ENCODE data around the gene NLRP9. TPM values are rescaled to one million over a fixed set of nuclear protein-coding genes. Genes with fewer than 3 reads are reported as not detected.

NLRP9 gene
- polyA plus RNA-seq, 1 donor from 2014 or later: not detected

- Histone ChIP-seq H3K27me3 (ENCODE audit: insufficient read depth, low read depth, low read length) (no peaks in the 10 kb centered on the region), H3K9me3 (ENCODE audit: low read length) (no peaks in the 10 kb centered on the region), H3K4me3 (ENCODE audit: low read length) (no peak overlapping the region), H3K79me2 (replicated peaks; ENCODE audit: insufficient read depth, low read length) (peaks cover 43% of the 10 kb centered on the region), H3K36me3 (ENCODE audit: insufficient read depth, low read length) (no peaks in the 10 kb centered on the region), H3K9me2 (ENCODE audit: insufficient read depth, low read length) (no peaks in the 10 kb centered on the region), H2AFZ (ENCODE audit: low read depth, low read length) (no peak overlapping the region), H3K27ac (ENCODE audit: low read length) (no peak overlapping the region), H4K20me1 (ENCODE audit: insufficient read depth) (peaks cover 42% of the 10 kb centered on the region), H3F3A (ENCODE audit: insufficient read depth, low read length, poor library complexity, severe bottlenecking) (no peaks in the 10 kb centered on the region), H3K9ac (ENCODE audit: low read length) (no peak overlapping the region), H3K4me2 (ENCODE audit: low read length) (no peak overlapping the region)
- no peak for TF ChIP-seq POLR2AphosphoS5 (IDR thresholded peaks at IDR 0.05)
- TF ChIP-seq SMC3 (conservative IDR thresholded peaks at IDR 0.05; ENCODE audit: poor library complexity): no peak
- no peak for TF ChIP-seq RAD21 (conservative IDR thresholded peaks at IDR 0.05)
- no peak for TF ChIP-seq MXI1 (conservative IDR thresholded peaks at IDR 0.05; ENCODE audit: poor library complexity, severe bottlenecking)
- TF ChIP-seq EZH2 (IDR thresholded peaks at IDR 0.05; ENCODE audit: borderline replicate concordance, insufficient read depth, low read length, poor library complexity, severe bottlenecking): no peak
- TF ChIP-seq TAF1 (IDR thresholded peaks at IDR 0.05; ENCODE audit: low read depth): no peak
- TF ChIP-seq, protein P1, sequence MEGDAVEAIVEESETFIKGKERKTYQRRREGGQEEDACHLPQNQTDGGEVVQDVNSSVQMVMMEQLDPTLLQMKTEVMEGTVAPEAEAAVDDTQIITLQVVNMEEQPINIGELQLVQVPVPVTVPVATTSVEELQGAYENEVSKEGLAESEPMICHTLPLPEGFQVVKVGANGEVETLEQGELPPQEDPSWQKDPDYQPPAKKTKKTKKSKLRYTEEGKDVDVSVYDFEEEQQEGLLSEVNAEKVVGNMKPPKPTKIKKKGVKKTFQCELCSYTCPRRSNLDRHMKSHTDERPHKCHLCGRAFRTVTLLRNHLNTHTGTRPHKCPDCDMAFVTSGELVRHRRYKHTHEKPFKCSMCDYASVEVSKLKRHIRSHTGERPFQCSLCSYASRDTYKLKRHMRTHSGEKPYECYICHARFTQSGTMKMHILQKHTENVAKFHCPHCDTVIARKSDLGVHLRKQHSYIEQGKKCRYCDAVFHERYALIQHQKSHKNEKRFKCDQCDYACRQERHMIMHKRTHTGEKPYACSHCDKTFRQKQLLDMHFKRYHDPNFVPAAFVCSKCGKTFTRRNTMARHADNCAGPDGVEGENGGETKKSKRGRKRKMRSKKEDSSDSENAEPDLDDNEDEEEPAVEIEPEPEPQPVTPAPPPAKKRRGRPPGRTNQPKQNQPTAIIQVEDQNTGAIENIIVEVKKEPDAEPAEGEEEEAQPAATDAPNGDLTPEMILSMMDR (IDR thresholded peaks at IDR 0.05; ENCODE audit: poor library complexity, severe bottlenecking): no peak
- TF ChIP-seq, protein P2, sequence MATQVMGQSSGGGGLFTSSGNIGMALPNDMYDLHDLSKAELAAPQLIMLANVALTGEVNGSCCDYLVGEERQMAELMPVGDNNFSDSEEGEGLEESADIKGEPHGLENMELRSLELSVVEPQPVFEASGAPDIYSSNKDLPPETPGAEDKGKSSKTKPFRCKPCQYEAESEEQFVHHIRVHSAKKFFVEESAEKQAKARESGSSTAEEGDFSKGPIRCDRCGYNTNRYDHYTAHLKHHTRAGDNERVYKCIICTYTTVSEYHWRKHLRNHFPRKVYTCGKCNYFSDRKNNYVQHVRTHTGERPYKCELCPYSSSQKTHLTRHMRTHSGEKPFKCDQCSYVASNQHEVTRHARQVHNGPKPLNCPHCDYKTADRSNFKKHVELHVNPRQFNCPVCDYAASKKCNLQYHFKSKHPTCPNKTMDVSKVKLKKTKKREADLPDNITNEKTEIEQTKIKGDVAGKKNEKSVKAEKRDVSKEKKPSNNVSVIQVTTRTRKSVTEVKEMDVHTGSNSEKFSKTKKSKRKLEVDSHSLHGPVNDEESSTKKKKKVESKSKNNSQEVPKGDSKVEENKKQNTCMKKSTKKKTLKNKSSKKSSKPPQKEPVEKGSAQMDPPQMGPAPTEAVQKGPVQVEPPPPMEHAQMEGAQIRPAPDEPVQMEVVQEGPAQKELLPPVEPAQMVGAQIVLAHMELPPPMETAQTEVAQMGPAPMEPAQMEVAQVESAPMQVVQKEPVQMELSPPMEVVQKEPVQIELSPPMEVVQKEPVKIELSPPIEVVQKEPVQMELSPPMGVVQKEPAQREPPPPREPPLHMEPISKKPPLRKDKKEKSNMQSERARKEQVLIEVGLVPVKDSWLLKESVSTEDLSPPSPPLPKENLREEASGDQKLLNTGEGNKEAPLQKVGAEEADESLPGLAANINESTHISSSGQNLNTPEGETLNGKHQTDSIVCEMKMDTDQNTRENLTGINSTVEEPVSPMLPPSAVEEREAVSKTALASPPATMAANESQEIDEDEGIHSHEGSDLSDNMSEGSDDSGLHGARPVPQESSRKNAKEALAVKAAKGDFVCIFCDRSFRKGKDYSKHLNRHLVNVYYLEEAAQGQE (IDR thresholded peaks at IDR 0.05; ENCODE audit: borderline replicate concordance): no peak
- no peak for TF ChIP-seq EP300 (conservative IDR thresholded peaks at IDR 0.05; ENCODE audit: poor library complexity, severe bottlenecking)
These were observed 77.8 kb downstream of the NLRP9 start for GRCh38 chr19:55660404-55660803.

DNA sequence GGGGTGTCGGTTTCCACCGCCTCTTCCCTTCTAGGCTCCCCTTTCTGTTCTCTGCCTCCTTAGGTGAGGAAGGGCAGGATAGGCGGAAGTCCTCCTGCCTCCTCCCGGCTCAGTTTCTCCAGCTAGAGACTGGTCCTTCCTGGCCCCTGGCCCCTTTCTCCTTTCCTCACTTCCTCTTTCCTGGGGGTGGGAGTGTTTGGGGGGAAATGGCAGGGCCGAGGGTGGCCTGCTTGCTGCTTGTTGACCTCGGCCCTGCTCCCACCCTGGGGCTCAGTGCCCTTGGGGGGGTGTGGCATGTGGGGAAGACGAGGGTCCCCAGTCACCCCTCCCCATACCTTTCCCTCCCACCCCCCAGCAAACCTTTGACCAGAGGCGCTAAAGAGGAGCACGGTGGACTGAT, 78.4 kb downstream of the NLRP9 start:
- H3F3A ChIP-seq (ENCODE audit: insufficient read depth, low read length, poor library complexity, severe bottlenecking): no peaks in the 10 kb centered on the region
- H3K36me3 ChIP-seq (ENCODE audit: insufficient read depth, low read length): no peaks in the 10 kb centered on the region
- H3K9me2 ChIP-seq (ENCODE audit: insufficient read depth, low read length): no peaks in the 10 kb centered on the region
- no peak for TF ChIP-seq RAD21 (conservative IDR thresholded peaks at IDR 0.05)
- TF ChIP-seq, protein P1 (IDR thresholded peaks at IDR 0.05; ENCODE audit: poor library complexity, severe bottlenecking): no peak
- TF ChIP-seq, protein P2 (IDR thresholded peaks at IDR 0.05; ENCODE audit: borderline replicate concordance): no peak
- TF ChIP-seq TAF1 (IDR thresholded peaks at IDR 0.05; ENCODE audit: low read depth): no peak
- TF ChIP-seq MXI1 (conservative IDR thresholded peaks at IDR 0.05; ENCODE audit: poor library complexity, severe bottlenecking): no peak
- TF ChIP-seq SMC3 (conservative IDR thresholded peaks at IDR 0.05; ENCODE audit: poor library complexity): no peak
- no peak for TF ChIP-seq POLR2AphosphoS5 (IDR thresholded peaks at IDR 0.05)
- TF ChIP-seq EZH2 (IDR thresholded peaks at IDR 0.05; ENCODE audit: borderline replicate concordance, insufficient read depth, low read length, poor library complexity, severe bottlenecking): no peak
- no peak for TF ChIP-seq EP300 (conservative IDR thresholded peaks at IDR 0.05; ENCODE audit: poor library complexity, severe bottlenecking)
- no peaks in the 10 kb centered on the region for H3K27me3 ChIP-seq (ENCODE audit: insufficient read depth, low read depth, low read length)
- no peak overlapping the region for H2AFZ ChIP-seq (ENCODE audit: low read depth, low read length)
- no peak overlapping the region for H3K4me2 ChIP-seq (ENCODE audit: low read length)
- H3K79me2 ChIP-seq (replicated peaks; ENCODE audit: insufficient read depth, low read length): peaks cover 43% of the 10 kb centered on the region
- H4K20me1 ChIP-seq (ENCODE audit: insufficient read depth): peaks cover 42% of the 10 kb centered on the region
- no peak overlapping the region for H3K27ac ChIP-seq (ENCODE audit: low read length)
- no peak overlapping the region for H3K4me3 ChIP-seq (ENCODE audit: low read length)
- no peaks in the 10 kb centered on the region for H3K9me3 ChIP-seq (ENCODE audit: low read length)
- H3K9ac ChIP-seq (ENCODE audit: low read length): no peak overlapping the region
